SKM-1 treated with dmso at 0.1 percent for 144 hours (cell line): ENCODE results near the gene KLHL12.

ENCODE experiments used
- DNase-seq: peaks from one replicate; lab custom pipeline; 2025; ENCODE audit not compliant: unreplicated experiment; lab: John Stamatoyannopoulos, UW

Gene KLHL12

GRCh38 chr1:202926581-202927491 is at the start of gene KLHL12:
Gene KLHL12 (minus strand): TSS chr1:202927234. CDS start chr1:202925162, 2,072 bp downstream.
- DNase-seq = peak; percentile 97

DNA sequence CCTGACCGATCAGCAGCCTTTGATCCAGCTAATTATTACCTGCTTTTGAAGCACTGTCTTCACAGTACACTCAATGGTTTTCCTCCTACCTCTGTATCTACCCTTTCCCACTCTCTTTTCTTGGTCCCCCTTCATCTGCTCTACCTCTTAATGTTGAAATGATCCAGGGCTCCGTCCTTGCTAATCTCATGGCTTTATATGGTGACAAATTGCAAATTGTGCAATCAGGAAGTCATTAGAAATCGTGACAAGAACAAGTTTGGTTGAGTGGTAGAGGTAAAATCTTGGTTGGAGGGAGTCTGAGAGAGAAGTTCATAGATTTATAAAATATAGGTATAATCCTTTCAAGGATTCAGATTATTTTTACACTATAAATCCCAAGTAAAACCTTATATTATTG is 49.6 kb upstream of the KLHL12 start:
- no peak for DNase-seq

GRCh38 chr1:202974856-202975255 is 47.8 kb upstream of the KLHL12 start:
- DNase-seq = no peak

- DNase-seq = no peak
Observed at GRCh38 chr1:202972046-202972445, 45.0 kb upstream of the KLHL12 start.

GRCh38 chr1:202968895-202969295 is 41.9 kb upstream of the KLHL12 start:
- DNase-seq = peak; percentile 100

GRCh38 chr1:202968351-202968750 is 41.3 kb upstream of the KLHL12 start:
- DNase-seq = no peak

GRCh38 chr1:202967684-202968281 is 40.7 kb upstream of the KLHL12 start:
- DNase-seq = peak; percentile 33

DNA sequence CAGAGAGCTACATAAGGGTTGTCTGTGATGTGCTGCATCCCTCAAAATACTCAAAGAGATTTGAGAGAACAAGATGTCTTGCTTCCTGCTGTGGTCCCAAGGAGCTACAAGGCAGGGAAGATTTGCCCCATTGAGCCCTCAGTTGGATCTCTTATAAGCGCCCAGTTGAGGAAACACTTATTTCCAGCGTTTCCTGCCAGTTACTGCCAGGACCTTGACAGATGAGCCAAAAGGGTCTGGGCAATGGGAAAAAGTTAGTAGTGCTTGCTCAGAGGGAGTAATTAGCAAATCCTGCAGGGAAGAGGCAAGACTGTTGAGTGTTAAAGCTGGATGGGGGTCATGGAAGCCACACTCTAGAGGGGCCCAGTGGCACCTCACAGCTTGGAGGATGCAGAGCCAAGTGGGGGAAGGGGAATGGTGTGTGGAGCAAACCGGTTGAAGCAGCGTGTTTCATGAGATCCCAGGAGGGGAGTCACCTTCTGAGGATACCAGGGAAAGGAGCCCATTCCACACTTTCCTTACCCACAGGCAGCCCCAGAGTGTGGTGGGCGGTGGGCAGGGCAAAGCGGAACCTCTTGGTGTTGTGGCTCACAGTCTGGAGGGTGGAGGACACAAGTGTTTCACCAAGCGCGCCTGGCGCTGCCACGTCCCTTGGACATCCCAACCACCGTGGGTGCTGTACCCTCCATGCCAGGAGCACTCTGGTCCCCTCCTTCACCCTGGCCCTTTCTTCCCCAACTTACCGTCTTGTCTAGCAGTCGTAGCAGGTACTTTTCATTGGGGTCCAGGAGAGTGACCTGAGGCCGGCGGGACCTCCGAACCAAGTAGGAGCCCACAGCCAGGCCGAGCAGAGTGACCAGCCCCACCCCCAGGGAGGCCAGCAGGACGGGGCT is 39.2 kb upstream of the KLHL12 start:
- no peak for DNase-seq

DNA sequence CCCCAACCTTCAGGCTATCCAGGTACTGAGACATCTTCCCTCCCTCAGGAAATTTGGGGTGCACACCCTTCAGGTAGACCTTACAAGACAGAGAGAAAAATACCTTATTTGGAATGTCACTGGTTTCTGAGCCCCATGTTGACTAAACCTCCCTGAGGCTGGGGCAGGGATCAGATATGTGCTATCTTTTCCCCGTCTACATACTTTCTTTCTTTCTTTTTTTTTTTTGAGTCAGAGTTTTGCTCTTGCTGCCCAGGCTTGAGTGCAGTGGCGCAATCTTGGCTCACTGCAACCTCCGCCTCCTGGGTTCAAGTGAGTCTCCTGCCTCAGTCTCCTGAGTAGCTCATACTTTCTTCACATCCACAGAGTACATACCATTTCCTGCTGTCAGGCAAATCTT is 38.4 kb upstream of the KLHL12 start:
- DNase-seq = no peak

GRCh38 chr1:202964791-202965410 is 37.9 kb upstream of the KLHL12 start:
- no peak for DNase-seq

DNA sequence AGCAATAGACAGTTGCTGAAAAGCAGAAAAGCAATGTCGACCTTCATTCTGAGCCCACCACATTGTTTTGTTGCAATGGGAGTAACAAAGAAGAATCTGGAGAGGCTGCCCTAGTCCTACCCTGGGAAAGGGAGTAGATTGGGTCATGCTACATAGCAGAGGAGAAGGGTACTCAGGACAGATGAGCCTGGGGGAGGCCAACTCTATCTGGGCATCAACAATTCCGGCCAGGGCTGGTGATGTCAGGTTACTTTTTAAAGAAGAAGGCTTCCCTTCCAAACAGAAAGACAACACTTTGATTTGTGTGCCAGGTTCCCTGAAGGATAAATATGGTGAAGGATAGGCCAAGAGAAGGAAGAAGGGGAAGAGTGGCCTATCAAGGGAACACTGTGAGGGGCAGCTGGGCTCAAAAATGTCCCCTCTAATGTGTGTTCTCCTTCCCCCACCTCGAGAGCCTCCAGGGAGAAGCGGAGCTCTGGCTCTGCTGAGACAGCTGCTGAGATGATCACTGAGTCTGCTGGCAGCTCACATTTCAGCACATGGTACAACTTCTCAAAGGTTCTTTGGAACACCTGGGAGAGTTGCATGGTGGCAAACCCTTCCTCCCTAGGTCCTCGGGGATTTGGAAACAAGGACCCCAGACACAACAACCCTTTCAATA is 34.3 kb upstream of the KLHL12 start:
- DNase-seq = no peak

GRCh38 chr1:202959276-202959620 is 32.2 kb upstream of the KLHL12 start:
- DNase-seq = no peak

DNA sequence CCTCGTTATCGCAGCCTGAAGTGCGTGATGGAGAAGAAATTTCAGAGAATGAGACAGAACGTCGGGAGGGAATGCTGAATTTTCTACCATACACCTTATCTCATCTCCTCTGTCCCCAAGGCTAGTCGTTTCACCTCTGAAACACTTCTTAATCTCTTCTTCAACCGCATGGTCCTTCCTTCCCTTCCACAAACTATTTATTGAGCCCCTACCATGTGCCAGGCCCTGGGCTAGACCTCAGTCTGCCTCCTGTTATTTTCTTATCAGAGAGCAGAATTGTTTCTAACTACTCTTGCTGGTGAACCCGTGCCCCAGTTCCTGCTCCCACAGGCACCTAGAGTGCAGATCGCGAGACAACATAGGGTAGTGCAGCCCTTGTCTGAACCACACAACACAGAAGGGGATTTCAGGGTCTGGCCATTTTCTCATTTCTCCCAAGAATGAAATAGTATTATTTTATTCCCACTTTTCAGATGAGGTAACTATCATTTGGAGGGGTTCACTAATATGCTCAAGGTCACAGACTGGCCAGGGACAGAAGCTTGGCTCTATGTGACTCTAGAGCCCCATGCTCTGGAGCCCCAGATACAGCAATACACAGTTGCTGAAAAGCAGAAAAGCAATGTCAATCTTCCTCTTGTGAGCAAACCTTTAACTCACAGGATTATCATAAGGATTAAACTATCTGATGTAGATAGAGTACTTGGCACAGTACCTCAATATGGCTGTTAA is 31.7 kb upstream of the KLHL12 start:
- DNase-seq = no peak

GRCh38 chr1:202957733-202958543 is 30.9 kb upstream of the KLHL12 start, which contains the start of gene ADIPOR1:
Gene ADIPOR1 (minus strand): TSS chr1:202958312. CDS start chr1:202951070, 7,242 bp downstream.
- peak; percentile 91 for DNase-seq

- DNase-seq = no peak
Observed at GRCh38 chr1:202956969-202957368, 29.9 kb upstream of the KLHL12 start.

GRCh38 chr1:202954057-202954745 is 27.2 kb upstream of the KLHL12 start:
- no peak for DNase-seq

GRCh38 chr1:202953392-202953791 is 26.4 kb upstream of the KLHL12 start:
- no peak for DNase-seq

GRCh38 chr1:202952818-202953217 is 25.8 kb upstream of the KLHL12 start:
- peak; percentile 99 for DNase-seq
